Measurements from ENCODE around the gene LRRN2.

DNA sequence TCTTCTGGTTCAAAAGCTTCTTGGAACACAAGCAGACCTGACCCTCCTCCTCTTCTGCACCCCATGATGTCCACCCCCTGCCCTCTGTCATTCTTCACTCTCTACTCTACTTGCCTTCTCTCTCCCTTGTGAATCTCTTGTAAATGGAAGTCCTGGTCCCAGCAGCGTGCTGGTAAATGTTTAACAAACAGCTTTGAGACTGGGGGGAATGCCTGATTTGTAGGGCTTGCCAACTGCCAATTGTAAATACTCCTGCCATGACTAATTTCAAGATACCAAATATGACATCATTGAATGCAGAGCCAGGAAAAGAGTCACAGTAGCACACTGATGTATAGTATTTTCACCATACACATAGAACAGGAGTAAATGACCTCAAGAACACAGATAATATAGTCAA lies 40.9 kb upstream of the LRRN2 start:
- TF ChIP-seq CTCF (conservative IDR thresholded peaks at IDR 0.05; ENCODE audit: low read depth in 2 of 2) (no peak), EZH2 (IDR thresholded peaks at IDR 0.05; ENCODE audit: low read depth, unreplicated experiment) (no peak), ZNF331 (CRISPR knock-in tag; IDR thresholded peaks at IDR 0.05; ENCODE audit: low read depth) (no peak), POLR2AphosphoS5 (IDR thresholded peaks at IDR 0.05; ENCODE audit: low read depth) (no peak), JUNB (IDR thresholded peaks at IDR 0.05; ENCODE audit: unreplicated experiment) (no peak), EZH2phosphoT487 (IDR thresholded peaks at IDR 0.05; ENCODE audit: unreplicated experiment) (no peak), STAT1 (IDR thresholded peaks at IDR 0.05; ENCODE audit: unreplicated experiment) (no peak), CREB1 (CRISPR knock-in tag; IDR thresholded peaks at IDR 0.05; ENCODE audit: low read depth) (no peak)
- TF ChIP-seq, protein P1, sequence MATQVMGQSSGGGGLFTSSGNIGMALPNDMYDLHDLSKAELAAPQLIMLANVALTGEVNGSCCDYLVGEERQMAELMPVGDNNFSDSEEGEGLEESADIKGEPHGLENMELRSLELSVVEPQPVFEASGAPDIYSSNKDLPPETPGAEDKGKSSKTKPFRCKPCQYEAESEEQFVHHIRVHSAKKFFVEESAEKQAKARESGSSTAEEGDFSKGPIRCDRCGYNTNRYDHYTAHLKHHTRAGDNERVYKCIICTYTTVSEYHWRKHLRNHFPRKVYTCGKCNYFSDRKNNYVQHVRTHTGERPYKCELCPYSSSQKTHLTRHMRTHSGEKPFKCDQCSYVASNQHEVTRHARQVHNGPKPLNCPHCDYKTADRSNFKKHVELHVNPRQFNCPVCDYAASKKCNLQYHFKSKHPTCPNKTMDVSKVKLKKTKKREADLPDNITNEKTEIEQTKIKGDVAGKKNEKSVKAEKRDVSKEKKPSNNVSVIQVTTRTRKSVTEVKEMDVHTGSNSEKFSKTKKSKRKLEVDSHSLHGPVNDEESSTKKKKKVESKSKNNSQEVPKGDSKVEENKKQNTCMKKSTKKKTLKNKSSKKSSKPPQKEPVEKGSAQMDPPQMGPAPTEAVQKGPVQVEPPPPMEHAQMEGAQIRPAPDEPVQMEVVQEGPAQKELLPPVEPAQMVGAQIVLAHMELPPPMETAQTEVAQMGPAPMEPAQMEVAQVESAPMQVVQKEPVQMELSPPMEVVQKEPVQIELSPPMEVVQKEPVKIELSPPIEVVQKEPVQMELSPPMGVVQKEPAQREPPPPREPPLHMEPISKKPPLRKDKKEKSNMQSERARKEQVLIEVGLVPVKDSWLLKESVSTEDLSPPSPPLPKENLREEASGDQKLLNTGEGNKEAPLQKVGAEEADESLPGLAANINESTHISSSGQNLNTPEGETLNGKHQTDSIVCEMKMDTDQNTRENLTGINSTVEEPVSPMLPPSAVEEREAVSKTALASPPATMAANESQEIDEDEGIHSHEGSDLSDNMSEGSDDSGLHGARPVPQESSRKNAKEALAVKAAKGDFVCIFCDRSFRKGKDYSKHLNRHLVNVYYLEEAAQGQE (IDR thresholded peaks at IDR 0.05; ENCODE audit: unreplicated experiment) = no peak
- TF ChIP-seq, protein P2, sequence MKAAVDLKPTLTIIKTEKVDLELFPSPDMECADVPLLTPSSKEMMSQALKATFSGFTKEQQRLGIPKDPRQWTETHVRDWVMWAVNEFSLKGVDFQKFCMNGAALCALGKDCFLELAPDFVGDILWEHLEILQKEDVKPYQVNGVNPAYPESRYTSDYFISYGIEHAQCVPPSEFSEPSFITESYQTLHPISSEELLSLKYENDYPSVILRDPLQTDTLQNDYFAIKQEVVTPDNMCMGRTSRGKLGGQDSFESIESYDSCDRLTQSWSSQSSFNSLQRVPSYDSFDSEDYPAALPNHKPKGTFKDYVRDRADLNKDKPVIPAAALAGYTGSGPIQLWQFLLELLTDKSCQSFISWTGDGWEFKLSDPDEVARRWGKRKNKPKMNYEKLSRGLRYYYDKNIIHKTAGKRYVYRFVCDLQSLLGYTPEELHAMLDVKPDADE (IDR thresholded peaks at IDR 0.05) = no peak

All from GM23338 (cell line).